GM23248 (cell line): ENCODE data around the gene CACNB2.

ENCODE experiments used
- EZH2 ChIP-seq: fragments of 200-600 bp; sonication (generic); IDR thresholded peaks from 2 replicates; pipeline ENCODE4 v1.6.1; 2018; ENCODE audit warnings: antibody characterized with exemption, mild to moderate bottlenecking; ENCODE audit not compliant: insufficient read depth, poor library complexity, severe bottlenecking
- EZH2phosphoT487 ChIP-seq: fragments of 200-600 bp; sonication (generic); IDR thresholded peaks from 2 replicates; pipeline ENCODE4 v1.6.1; 2018; ENCODE audit warnings: antibody characterized with exemption, moderate library complexity, mild to moderate bottlenecking, low read depth; ENCODE audit not compliant: insufficient read depth

- TF ChIP-seq EZH2phosphoT487 (no peak), EZH2 (no peak)
These were observed 416.4 kb downstream of the CACNB2 start for GRCh38 chr10:18556522-18557147.
